ENCODE results near the gene FAM171A2. TPM values are rescaled to one million over a fixed set of nuclear protein-coding genes. Genes with fewer than 3 reads are reported as not detected.
"Not testable (repeated sequence)": the region's sequence is repeated elsewhere in the genome, so short reads cannot be mapped to it uniquely, and the experiment has no call there.

The FAM171A2 gene
- total RNA-seq, 1 donor from 2014 or later = 15.0 TPM

DNA sequence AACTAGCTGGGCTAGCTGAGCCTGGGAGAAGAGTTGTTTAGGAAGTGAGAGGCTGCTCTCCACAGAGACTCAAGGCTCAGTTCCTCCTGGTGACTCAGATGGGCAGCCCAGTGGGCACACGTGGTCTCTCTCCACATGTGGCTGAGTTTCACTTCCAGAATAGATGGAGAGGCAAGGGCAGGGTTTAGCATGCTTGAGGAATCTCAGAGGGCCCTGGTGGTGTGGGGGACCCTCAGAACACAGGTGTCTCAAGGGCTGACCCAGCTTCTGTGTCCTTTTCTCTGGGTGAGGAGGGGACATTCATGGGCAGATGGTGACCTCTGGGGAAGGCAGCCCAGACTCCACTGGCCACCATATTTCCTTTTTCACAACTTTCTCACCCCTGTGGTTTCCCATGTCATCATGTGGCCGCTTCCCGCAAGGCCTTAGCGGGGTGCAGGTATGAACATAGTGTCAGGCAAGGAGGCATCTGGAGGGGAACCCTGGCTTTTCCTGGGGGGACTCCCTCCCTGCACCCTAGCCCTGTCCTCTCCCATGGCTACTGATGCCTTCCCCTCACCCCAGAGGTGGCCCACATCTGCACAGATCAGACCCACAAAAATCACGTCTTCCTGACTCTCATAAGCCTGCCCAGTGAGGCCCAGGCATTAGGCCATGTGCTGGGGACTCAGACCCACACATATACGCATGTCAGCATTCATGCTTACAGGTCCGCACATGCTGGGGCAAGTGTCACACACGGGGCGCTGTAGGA is 15.2 kb downstream of the FAM171A2 start:
- no peak overlapping the region for H3K4me3 ChIP-seq (ENCODE audit: low read depth, low read length)
- DNase-seq (ENCODE audit: low read depth) = no peak

GRCh38 chr17:44347206-44348055 is 16.2 kb downstream of the FAM171A2 start:
- not testable (repeated sequence) for DNase-seq (ENCODE audit: low read depth)

More for the DNA sequence above, 15.2 kb downstream of the FAM171A2 start:
- TF ChIP-seq CTCF (conservative IDR thresholded peaks at IDR 0.05; ENCODE audit: low read depth, low read length) = no peak

DNA sequence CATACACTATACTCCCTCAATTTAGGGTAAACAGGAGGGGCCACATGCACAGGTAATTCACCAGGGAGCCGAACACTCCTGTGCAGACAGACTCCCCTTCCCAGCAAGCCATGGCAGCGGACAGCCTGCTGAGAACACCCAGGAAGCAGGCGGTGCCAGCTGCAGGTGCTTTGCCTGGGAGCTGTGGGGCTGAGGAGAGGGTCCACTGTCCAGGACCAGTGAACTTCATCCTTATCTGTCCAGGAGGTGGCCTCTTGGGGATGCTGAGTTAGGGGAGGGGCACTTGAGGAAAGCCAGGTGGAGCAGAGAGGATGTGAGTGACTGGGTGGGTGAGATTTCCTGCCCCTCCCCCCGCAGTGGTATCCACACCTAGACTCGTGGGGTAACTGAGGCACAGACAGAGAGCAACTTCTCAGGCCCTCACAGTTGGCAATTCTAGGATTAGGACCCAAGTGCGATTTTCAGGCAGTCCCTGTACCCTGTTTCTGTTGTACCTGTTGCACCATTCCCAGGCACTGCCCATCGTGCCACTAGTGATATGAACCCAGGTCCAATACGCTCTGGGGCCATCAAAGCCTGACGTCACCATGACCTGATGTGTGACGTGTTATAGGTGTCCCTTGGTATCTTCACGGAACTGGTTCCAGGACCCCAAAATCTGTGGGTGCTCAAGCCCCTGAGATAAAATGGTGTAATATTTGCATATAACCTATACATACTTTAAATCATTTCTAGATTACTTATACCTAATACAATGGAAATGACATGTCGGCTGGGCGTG is 17.4 kb downstream of the FAM171A2 start:
- DNase-seq (ENCODE audit: low read depth) = no peak
- H3K4me3 ChIP-seq (ENCODE audit: low read depth, low read length) = peak overlapping the region; percentile 100
- TF ChIP-seq CTCF (conservative IDR thresholded peaks at IDR 0.05; ENCODE audit: low read depth, low read length) = no peak

More at GRCh38 chr17:44347206-44348055, 16.2 kb downstream of the FAM171A2 start:
- not testable (repeated sequence) for H3K4me3 ChIP-seq (ENCODE audit: low read depth, low read length)

GRCh38 chr17:44345454-44346026 is 18.1 kb downstream of the FAM171A2 start:
- peak; percentile 76 for TF ChIP-seq CTCF (conservative IDR thresholded peaks at IDR 0.05; ENCODE audit: low read depth, low read length)
- peak overlapping the region; percentile 100 for H3K4me3 ChIP-seq (ENCODE audit: low read depth, low read length)
- no peak for DNase-seq (ENCODE audit: low read depth)

DNA sequence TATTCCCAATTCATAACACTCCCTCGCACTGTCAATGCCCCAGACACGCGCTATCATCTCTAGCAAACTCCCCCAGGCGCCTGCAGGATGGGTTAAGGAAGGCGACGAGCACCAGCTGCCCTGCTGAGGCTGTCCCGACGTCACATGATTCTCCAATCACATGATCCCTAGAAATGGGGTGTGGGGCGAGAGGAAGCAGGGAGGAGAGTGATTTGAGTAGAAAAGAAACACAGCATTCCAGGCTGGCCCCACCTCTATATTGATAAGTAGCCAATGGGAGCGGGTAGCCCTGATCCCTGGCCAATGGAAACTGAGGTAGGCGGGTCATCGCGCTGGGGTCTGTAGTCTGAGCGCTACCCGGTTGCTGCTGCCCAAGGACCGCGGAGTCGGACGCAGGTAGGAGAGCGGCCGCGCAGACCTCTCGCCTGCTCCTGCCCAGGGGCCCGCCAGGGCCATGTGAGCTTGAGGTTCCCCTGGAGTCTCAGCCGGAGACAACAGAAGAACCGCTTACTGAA is 18.7 kb downstream of the FAM171A2 start, which contains the start of gene GRN:
TSS of gene GRN (plus strand) at position 364 of the 515 bp plus-strand sequence. CDS start 3,863 bp downstream, outside the sequence.
- DNase-seq (ENCODE audit: low read depth) = peak; percentile 96
- no peak for TF ChIP-seq CTCF (conservative IDR thresholded peaks at IDR 0.05; ENCODE audit: low read depth, low read length)
- H3K4me3 ChIP-seq (ENCODE audit: low read depth, low read length) = peak within 1 kb of the TSS; percentile 100

- TF ChIP-seq CTCF (conservative IDR thresholded peaks at IDR 0.05; ENCODE audit: low read depth, low read length) = no peak
- H3K4me3 ChIP-seq (ENCODE audit: low read depth, low read length) = no peak overlapping the region
- DNase-seq (ENCODE audit: low read depth) = no peak
Observed at GRCh38 chr17:44343510-44344209, 20.0 kb downstream of the FAM171A2 start.

DNA sequence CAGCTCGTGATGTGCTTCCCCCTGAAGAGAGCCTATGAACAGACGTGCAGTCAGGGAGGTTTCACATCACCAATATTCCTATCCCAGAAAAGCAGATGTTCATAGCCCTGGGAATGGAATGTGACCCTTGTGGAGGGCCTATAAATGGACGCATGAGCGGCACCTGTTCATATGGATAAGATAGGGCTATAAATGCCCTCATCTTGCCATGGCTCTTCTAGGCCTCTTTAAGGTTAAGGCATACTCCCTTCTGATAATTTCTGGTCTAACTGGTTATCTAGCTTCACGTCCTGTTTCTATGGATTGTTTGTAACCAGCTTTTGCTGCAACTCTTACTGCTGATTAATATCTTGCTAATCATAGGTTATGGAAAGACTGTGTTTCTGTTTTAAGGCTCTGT is 23.1 kb downstream of the FAM171A2 start:
- not testable (repeated sequence) for DNase-seq (ENCODE audit: low read depth); H3K4me3 ChIP-seq (ENCODE audit: low read depth, low read length)

All from epithelial cell of proximal tubule (primary cell).